Activated naive CD4-positive, alpha-beta T cell treated with anti-CD3 and anti-CD28 coated beads, Interleukin-2, amount 50 U/mL, for 72 hours (primary cell): ENCODE measurements around the gene RNPC3. TPM values are rescaled to one million over a fixed set of nuclear protein-coding genes. Genes with fewer than 3 reads are reported as not detected.
"Not testable (repeated sequence)": the region's sequence is repeated elsewhere in the genome, so short reads cannot be mapped to it uniquely, and the experiment has no call there.

Source experiments
- ATAC-seq, 2 donors: fragments of 150-1000 bp; cut with Tn5 transposase; 2 replicates each; pipeline ENCODE4 v1.10.0; 2021; ENCODE audit warnings: mild to moderate bottlenecking in 2 of 2, moderate library complexity in 2 of 2
- DNase-seq, 2 donors: peaks; one replicate each; pipeline ENCODE4 v3.0.0; 2021 to 2022; ENCODE audit warnings: low spot score in 2 of 2
- H3K27ac Mint-ChIP-seq, 2 donors: one replicate each; pipeline ENCODE4 v1.8.0; 2022; ENCODE audit warnings: mild to moderate bottlenecking in 2 of 2, mixed read lengths in 2 of 2
- H3K36me3 Mint-ChIP-seq, 2 donors: one replicate each; pipeline ENCODE4 v1.8.0; 2022; ENCODE audit warnings: mixed read lengths in 2 of 2
- H3K9me3 Mint-ChIP-seq, 2 donors: one replicate each; pipeline ENCODE4 v1.8.0; 2022; ENCODE audit warnings: mixed read lengths in 2 of 2
- total RNA-seq, 2 donors: library from RNA; stranded (reverse); gene quantifications; one replicate each; pipeline ENCODE4 v1.2.3, GENCODE V29; 2022

Gene RNPC3
- total RNA-seq, 2 donors from 2014 or later: 22.6 to 26.7 TPM

DNA sequence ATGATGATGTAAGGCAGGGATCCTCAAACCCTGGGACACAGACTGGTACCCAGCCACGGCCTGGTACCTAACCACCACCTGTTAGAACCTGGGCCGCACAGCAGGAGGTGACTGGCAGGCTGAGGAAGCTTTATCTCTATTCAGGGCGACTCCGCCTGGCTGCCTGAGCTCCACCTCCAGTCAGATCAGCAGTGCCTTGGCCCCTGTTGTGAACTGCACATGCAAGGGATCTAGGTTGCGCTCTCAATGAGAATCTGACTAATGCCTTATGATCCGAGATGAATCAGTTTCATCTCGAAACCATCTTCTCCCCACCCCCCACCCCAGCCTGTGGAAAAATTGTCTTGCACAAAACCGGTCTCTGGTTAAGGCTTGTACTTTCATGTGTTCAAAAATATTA is 4.2 kb downstream of the RNPC3 start:
- Mint-ChIP-seq H3K36me3 (peaks cover 32 to 44% of the 10 kb centered on the region in 2 donors), H3K9me3 (no peaks in the 10 kb centered on the region), H3K27ac (no peak overlapping the region)
- ATAC-seq (peak; percentile 70 to 77), DNase-seq (peak; percentile 48 to 61)

DNA sequence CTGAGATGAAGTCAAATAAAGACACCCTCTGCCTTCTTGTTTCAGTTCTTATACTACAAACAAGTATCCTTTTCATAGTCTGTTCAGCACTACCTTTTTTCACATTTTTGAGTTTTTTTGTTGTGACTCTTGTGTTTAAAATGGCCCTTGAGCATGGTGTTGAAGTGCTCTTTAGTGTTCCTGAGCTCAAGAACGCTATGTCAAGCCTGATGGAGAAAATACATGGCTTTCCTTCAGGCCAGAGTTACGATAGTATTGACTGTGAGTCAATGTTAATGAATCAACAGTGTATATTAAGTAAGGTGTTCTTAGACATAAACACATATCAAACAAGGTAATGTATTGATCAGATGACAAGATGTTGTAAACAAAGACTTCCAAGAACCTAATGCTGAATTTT is 12.7 kb downstream of the RNPC3 start:
- Mint-ChIP-seq H3K9me3 (no peaks in the 10 kb centered on the region), H3K27ac (no peak overlapping the region), H3K36me3 (peaks cover under 1 to 8% of the 10 kb centered on the region in 2 donors)
- no peak for ATAC-seq
- DNase-seq: no peak

DNA sequence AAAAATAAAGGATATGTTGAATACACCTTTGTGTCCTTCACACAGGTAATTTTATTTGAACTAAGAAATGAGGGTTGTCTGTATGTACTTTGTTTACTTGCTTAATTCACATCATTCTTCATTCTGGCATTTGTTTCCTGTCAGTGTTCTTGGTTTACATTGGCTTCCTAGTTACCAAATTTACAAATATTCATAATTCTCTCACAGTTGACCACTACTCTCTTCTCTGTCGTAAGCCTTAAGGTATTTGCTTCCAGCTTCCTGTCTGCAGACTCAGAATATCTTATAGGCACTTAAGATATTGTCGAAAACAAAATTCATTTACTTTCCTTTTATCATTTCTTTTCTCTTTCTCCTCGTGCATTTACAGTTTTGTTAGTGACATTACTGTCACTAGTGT is 15.9 kb downstream of the RNPC3 start:
- Mint-ChIP-seq H3K27ac (peak overlapping the region in 1 of 2 donors; percentile 62), H3K9me3 (no peaks in the 10 kb centered on the region), H3K36me3 (peaks cover 0 to 12% of the 10 kb centered on the region in 2 donors)
- DNase-seq (no peak), ATAC-seq (no peak)

DNA sequence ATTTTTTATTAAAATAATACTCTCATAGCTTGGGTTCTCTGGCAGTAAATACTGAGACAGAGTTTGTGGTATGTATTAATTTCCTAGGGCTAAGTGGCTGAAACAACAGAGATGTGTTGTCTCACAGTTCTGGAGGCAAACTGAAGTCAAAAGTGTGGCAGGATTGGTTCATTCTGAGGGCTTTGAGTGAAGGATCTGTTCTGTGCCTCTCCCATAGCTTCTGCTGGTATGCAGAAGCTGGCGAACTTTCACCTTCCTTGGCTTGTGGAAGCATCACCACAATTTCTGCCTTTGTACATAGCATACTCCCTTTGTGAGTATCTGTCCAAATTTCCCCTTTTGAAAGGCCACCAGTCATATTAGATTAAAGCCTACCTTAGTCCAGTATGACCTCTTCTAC is 21.0 kb downstream of the RNPC3 start:
- H3K9me3 Mint-ChIP-seq: no peaks in the 10 kb centered on the region
- no peak for ATAC-seq
- H3K27ac Mint-ChIP-seq: no peak overlapping the region
- no peak for DNase-seq
- peaks cover 15 to 22% of the 10 kb centered on the region in 2 donors for H3K36me3 Mint-ChIP-seq

DNA sequence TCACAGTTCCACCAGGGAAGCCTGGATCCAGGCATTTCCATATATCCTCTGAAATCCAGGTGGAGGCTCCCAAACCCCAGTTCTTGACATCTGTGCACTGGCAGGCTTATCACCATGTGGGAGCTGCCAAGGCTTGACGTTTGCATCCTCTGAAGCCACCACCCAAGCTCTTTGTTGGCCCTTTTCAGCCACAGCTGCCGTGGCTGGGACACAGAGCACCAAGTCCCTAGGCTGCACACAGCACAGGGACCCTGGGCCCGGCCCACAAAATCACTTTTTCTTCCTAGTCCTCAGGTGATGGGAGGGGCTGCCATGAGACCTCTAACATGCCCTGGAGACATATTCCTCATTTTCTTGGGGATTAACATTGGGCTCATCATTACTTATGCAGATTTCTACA is 22.3 kb downstream of the RNPC3 start:
- ATAC-seq (no peak), DNase-seq (no peak)
- no peak overlapping the region for H3K27ac Mint-ChIP-seq
- peaks cover 16 to 20% of the 10 kb centered on the region in 2 donors for H3K36me3 Mint-ChIP-seq
- H3K9me3 Mint-ChIP-seq: no peaks in the 10 kb centered on the region

DNA sequence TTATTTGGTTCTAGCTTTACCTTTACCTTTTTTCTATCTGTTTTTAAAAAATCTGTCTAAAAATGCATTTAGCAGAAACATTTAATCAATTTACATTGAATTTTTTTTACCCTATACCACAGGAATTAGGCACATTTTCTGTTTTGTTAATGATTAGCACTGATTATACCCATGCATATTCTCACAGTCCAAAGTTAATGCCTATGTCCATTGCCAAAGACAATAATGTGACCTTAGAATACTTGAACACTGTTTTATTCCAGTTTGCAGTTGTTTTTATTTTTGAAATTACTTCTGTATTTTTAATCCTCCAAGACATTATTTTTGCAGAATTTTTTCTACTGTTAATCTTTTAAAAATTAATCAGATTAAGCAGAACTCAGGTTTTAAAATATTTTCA is 34.9 kb downstream of the RNPC3 start:
- Mint-ChIP-seq H3K9me3 (no peaks in the 10 kb centered on the region), H3K27ac (no peak overlapping the region), H3K36me3 (no peaks in the 10 kb centered on the region)
- no peak for ATAC-seq
- DNase-seq: no peak

DNA sequence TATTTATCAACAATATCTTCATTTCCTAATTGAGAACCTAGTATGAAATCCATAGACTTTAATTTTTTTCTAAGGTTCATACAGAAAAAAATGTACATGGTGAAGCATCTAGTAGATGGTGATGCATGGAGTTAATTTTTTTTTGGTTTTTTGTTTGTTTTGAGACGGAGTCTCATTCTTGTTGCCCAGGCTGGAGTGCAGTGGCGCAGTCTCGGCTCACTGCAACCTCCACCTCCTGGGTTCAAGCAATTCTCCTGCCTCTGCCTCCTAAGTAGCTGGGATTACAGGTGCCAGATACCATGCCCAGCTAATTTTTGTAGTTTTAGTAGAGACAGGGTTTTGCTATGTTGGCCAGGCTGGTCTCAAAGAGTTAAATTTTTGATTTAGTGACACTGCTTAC is 35.6 kb downstream of the RNPC3 start:
- H3K9me3 Mint-ChIP-seq, ATAC-seq, DNase-seq, H3K36me3 Mint-ChIP-seq, H3K27ac Mint-ChIP-seq: not testable (repeated sequence)

DNA sequence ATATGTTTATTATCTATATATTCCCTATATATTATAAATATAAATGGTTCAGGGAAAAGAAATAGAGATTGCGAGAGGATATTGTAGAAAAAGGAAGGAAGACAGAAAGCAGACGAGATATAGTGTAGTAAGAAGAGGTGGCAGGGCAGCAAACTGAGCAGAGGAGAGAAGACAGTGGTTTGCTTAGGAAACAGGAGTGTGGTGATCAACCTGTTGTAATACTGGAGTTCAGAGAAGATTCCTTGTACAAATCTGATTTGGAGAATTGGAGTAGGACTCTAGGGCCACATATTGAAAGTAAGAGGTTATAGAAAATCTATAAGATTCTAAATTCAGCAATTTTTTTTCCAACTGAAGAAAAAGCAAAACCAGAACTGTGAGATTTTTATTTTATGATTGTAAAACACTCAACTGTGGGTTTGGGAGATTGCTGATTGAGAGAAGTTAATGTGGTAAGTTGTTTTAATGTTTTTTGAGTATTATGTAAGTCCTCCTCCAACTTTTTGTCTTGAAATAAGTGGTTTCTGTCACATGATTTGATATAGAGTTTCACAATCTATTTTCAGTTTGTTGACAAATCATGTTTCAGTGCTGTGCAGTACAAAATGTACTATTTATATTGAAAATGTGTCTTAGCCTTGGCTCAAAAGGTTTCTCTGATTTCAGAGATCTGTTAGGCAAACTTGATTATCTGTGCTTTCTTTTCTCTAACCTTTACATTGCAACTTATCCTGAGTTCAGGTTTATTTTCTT is 36.3 kb downstream of the RNPC3 start:
- H3K36me3 Mint-ChIP-seq: no peaks in the 10 kb centered on the region
- H3K9me3 Mint-ChIP-seq: no peaks in the 10 kb centered on the region
- DNase-seq (no peak), ATAC-seq (no peak)
- no peak overlapping the region for H3K27ac Mint-ChIP-seq

DNA sequence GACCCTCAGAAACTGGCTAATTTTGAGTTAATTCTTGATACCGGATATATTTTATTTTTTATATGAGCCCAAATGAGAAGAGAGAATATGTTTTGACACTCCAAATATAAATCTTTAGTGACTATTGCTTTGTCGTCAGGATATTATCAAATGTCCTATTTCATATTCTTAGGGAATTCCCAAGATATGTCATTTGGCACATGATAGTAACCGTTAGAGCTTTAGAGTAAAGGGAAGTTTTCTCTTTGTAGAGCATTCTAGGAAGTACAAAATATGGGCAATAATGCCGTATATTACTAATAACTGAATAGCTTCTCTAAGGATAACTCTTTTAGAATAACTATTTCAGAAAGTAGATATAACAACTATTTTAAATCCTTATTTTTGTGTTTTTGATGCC is 37.6 kb downstream of the RNPC3 start:
- Mint-ChIP-seq H3K36me3 (no peaks in the 10 kb centered on the region), H3K9me3 (no peaks in the 10 kb centered on the region), H3K27ac (no peak overlapping the region)
- no peak for ATAC-seq
- DNase-seq: no peak

DNA sequence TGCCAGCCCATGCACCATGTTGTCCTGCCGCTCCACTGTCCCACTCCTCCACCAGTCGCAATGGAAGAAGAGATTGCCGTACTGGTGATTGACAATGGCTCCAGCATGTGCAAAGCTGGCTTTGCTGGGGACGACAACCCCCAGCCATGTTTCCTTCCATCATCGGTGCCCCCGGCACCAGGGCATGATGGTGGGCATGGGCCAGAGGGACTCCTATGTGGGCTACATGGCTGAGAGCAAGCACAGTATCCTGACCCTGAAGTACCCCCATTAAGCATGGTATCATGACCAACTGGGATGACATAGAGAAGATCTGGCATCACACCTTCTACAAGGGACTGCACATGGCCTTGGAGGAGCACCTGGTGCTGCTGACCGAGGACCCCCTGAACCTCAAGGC is 44.0 kb downstream of the RNPC3 start:
- H3K9me3 Mint-ChIP-seq: no peaks in the 10 kb centered on the region
- no peak for ATAC-seq
- no peak for DNase-seq
- H3K27ac Mint-ChIP-seq: no peak overlapping the region
- H3K36me3 Mint-ChIP-seq: peaks cover 0 to 7% of the 10 kb centered on the region in 2 donors

DNA sequence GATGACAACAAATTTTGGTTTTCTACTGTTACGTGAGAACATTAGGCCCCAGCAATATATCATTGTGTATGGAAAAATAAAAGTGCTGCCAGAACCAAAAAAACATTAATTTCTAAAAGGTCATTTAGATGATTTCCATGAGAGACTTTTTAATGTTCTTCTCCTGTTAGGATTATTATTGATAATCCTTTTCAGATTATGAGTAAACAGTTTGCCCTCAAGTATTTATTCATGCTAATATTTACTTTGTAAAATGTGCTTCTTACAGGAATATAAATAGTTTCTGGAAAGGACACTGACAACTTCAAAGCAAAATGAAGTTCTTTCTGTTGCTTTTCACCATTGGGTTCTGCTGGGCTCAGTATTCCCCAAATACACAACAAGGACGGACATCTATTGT is 45.8 kb downstream of the RNPC3 start, which contains the start of gene AMY2B:
Gene AMY2B, plus strand, starts transcription at position 301 of the 400 bp plus-strand sequence. Its CDS starts 14 bp downstream, at position 315.
- DNase-seq, H3K27ac Mint-ChIP-seq, H3K9me3 Mint-ChIP-seq, ATAC-seq, H3K36me3 Mint-ChIP-seq: not testable (repeated sequence)

DNA sequence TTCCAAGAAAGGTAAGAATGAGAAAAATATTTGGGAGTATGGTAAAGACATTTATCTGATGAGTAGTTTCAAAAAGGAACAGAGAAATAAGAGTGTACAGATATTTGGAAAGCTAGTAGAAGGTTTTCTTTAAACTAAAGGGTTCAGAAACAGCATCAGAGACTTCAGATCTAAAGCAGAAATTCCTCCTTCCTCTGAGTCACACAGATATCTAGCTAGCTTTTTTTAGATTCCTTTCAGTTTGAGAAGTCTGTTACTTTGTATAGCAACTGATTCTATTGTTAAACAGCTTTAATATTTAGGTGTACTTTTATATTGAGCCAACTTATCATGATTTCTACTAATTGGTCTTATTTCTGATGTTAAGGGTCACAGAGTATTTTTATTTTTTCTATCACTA is 50.6 kb downstream of the RNPC3 start:
- ATAC-seq: no peak
- Mint-ChIP-seq H3K27ac (no peak overlapping the region), H3K9me3 (no peaks in the 10 kb centered on the region)

DNA sequence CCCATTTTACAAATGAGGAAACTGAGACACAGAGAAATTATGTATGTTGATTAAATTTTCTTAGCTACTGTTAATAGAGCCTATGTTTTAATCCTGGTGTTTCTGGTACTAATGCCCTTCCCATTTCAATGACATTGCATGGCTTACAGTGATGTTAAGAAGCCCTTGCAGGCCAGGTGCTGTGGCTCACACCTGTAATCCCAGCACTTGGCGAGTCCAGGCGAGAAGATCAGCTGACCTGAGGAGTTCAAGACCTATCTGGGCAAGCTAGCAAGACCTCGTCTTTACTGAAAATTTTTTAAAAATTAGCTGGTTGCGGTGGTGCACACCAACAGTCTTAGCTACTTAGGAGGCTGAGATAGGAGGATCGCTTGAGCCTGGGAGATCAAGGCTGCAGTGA is 51.3 kb downstream of the RNPC3 start:
- H3K27ac Mint-ChIP-seq, H3K9me3 Mint-ChIP-seq, ATAC-seq, DNase-seq, H3K36me3 Mint-ChIP-seq: not testable (repeated sequence)

More for the DNA sequence above, 50.6 kb downstream of the RNPC3 start:
- peaks cover 0 to 9% of the 10 kb centered on the region in 2 donors for H3K36me3 Mint-ChIP-seq
- no peak for DNase-seq

DNA sequence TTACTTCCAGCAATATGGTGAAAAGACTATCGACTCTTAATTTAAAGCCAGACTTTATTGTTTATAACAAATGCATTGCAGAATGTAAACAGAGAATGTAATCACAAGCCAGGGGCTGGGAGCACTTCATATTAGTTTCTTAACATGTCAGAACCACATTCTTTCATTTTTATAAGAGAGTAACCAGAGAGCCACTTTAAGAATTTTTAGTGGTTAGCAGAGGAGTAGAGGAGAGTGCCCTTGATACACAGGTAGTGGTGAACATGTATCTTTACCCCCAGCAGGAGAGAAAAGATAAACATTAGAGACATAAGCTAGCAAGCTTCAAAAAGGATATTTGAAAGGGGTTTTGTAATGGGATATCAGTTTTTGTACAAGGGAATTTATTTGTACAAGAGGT is 57.0 kb downstream of the RNPC3 start:
- ATAC-seq (no peak), DNase-seq (no peak)
- peaks cover 0 to 1% of the 10 kb centered on the region in 2 donors for H3K36me3 Mint-ChIP-seq
- no peaks in the 10 kb centered on the region for H3K9me3 Mint-ChIP-seq
- no peak overlapping the region for H3K27ac Mint-ChIP-seq

DNA sequence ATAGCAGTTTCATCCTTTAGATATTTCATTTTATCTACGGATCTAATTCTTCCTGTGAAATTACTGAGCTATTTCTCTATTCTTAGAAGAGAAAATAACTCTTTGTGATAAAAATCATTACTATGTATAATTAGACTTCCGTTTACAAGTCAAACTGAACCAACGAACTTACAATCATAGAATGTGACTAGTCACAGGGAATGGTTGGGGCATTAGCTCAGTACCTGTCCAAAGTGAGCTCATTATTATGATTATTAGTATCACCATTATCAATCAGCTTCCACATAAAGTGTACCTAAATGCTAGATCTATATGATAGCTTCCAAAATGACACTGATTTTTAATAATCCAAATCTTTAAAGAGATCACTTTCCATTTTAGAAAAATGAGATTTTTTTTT is 58.4 kb downstream of the RNPC3 start:
- DNase-seq: no peak
- ATAC-seq: no peak
- Mint-ChIP-seq H3K36me3 (peaks cover 4 to 5% of the 10 kb centered on the region in 2 donors), H3K9me3 (peaks cover 3 to 4% of the 10 kb centered on the region in 2 donors), H3K27ac (no peak overlapping the region)

DNA sequence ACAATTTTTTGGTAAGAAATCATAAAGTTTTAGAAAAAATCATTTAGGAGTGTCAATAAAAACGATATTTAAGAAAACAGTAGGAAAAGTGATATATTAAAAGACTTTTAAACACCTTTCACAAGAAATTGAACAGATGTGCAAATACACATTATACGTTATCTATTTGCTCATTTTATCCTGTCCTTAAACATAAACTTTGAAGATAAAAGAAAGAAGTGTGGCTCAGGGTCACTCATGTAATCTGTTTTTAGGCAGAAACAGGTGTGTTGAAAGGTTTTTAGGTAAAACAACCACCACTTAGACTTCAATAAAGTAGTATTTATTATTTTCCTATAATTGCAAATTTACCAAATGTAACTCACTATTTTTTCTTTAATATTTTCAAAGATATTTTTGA is 59.0 kb downstream of the RNPC3 start:
- no peak for ATAC-seq
- H3K9me3 Mint-ChIP-seq: peaks cover 6 to 8% of the 10 kb centered on the region in 2 donors

DNA sequence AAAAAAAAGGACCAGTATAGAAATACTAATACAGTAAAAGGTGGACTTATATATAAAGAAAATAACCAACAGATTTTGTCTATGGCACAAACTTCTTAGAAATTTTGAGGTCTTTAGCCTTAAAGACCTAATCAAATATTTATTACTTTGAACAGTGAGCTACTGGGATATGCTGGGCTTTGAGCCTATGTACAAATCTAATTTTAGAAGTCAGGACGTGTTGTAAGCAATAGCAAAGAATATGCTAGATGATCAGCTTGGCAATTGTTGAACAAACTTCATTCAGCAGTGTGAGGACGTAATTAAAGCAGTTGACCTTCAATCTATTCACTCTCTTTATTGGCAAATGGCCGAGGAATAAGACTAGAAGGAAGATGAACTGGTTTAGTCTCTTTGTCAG is 77.2 kb downstream of the RNPC3 start:
- H3K27ac Mint-ChIP-seq, ATAC-seq, DNase-seq: not testable (repeated sequence)

More for the DNA sequence above, 59.0 kb downstream of the RNPC3 start:
- Mint-ChIP-seq H3K27ac (no peak overlapping the region), H3K36me3 (peaks cover 8 to 9% of the 10 kb centered on the region in 2 donors)
- DNase-seq: no peak

More for the DNA sequence above, 77.2 kb downstream of the RNPC3 start:
- H3K36me3 Mint-ChIP-seq, H3K9me3 Mint-ChIP-seq: not testable (repeated sequence)
